ENCODE measurements around the gene DPRX.

DNA sequence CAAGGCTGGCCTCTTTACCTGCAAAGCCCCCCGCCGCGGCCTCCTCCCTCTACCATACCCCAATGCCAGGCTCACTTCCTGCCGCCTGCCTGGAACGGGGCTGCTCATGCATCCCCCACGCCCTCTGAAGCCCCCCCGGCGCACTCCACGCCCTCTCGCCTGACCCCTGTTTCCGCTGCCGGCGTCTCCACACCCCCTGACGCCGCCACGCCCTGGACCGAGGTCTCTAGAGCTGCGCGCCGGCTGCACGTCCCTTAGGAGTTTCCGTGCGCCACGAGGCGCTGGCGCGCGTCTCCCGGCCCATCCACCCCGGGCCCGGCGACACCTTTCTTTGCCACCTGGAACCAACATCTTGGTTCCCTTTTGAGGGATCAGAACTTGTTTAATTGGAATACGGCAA, 16.0 kb downstream of the DPRX start:
- TF ChIP-seq, protein P1, sequence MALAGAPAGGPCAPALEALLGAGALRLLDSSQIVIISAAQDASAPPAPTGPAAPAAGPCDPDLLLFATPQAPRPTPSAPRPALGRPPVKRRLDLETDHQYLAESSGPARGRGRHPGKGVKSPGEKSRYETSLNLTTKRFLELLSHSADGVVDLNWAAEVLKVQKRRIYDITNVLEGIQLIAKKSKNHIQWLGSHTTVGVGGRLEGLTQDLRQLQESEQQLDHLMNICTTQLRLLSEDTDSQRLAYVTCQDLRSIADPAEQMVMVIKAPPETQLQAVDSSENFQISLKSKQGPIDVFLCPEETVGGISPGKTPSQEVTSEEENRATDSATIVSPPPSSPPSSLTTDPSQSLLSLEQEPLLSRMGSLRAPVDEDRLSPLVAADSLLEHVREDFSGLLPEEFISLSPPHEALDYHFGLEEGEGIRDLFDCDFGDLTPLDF (CRISPR knock-in tag; IDR thresholded peaks at IDR 0.05) = no peak
- TF ChIP-seq, protein P2, sequence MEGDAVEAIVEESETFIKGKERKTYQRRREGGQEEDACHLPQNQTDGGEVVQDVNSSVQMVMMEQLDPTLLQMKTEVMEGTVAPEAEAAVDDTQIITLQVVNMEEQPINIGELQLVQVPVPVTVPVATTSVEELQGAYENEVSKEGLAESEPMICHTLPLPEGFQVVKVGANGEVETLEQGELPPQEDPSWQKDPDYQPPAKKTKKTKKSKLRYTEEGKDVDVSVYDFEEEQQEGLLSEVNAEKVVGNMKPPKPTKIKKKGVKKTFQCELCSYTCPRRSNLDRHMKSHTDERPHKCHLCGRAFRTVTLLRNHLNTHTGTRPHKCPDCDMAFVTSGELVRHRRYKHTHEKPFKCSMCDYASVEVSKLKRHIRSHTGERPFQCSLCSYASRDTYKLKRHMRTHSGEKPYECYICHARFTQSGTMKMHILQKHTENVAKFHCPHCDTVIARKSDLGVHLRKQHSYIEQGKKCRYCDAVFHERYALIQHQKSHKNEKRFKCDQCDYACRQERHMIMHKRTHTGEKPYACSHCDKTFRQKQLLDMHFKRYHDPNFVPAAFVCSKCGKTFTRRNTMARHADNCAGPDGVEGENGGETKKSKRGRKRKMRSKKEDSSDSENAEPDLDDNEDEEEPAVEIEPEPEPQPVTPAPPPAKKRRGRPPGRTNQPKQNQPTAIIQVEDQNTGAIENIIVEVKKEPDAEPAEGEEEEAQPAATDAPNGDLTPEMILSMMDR (IDR thresholded peaks at IDR 0.05) = no peak
- TF ChIP-seq ELF4 (CRISPR knock-in tag; IDR thresholded peaks at IDR 0.05; ENCODE audit: low read depth) (no peak), JUN (CRISPR knock-in tag; IDR thresholded peaks at IDR 0.05) (no peak)
- TF ChIP-seq, protein P3, sequence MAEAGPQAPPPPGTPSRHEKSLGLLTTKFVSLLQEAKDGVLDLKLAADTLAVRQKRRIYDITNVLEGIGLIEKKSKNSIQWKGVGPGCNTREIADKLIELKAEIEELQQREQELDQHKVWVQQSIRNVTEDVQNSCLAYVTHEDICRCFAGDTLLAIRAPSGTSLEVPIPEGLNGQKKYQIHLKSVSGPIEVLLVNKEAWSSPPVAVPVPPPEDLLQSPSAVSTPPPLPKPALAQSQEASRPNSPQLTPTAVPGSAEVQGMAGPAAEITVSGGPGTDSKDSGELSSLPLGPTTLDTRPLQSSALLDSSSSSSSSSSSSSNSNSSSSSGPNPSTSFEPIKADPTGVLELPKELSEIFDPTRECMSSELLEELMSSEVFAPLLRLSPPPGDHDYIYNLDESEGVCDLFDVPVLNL (CRISPR knock-in tag; IDR thresholded peaks at IDR 0.05; ENCODE audit: borderline replicate concordance, low read depth) = no peak

Measured in WTC11 (cell line).